H1 (cell line): ENCODE data around the gene ATXN7. TPM values are rescaled to one million over a fixed set of nuclear protein-coding genes. Genes with fewer than 3 reads are reported as not detected.

Experiments
- CTCF ChIA-PET: fragments of 300-600 bp; sonication (Branson Sonifier 250); formaldehyde crosslinking; loops from one replicate; lab custom pipeline; 2021; ENCODE audit not compliant: partially characterized antibody; lab: Charles Lee
- POLR2A ChIA-PET: fragments of 300-600 bp; sonication (Branson Sonifier 250); formaldehyde crosslinking; loops from one replicate; lab custom pipeline; 2021; ENCODE audit warnings: inconsistent platforms; ENCODE audit not compliant: partially characterized antibody; lab: Charles Lee
- DNase-seq, 2 experiments: peaks; one replicate each; pipeline versions ENCODE4 v3.0.0 to v3.0.0-alpha.2; 2010 to 2022; ENCODE audit warnings: low spot score in 2 of 2, low read depth in 1 of 2, mixed read lengths in 1 of 2
- FAIRE-seq: peaks from 2 replicates; lab custom pipeline; 2011; peaks lifted over from hg19 to GRCh38; lab: Jason Lieb, UNC
- H2AFZ ChIP-seq: 2 replicates; pipeline ENCODE4 v1.8.1; 2012; ENCODE audit warnings: low read length, inconsistent platforms
- H2AK5ac ChIP-seq: 2 replicates; pipeline ENCODE4 v1.6.1; 2013; ENCODE audit warnings: low read depth, low read length
- H2BK120ac ChIP-seq: replicated peaks from 2 replicates; pipeline ENCODE3; 2013; ENCODE audit warnings: low read depth, low read length, inconsistent platforms
- H2BK12ac ChIP-seq: 2 replicates; pipeline ENCODE4 v1.6.1; 2013; ENCODE audit warnings: low read depth, low read length
- H2BK15ac ChIP-seq: 2 replicates; pipeline ENCODE4 v1.6.1; 2013; ENCODE audit warnings: low read length
- H2BK20ac ChIP-seq: 2 replicates; pipeline ENCODE4 v1.6.1; 2013; ENCODE audit warnings: low read length
- H2BK5ac ChIP-seq: 2 replicates; pipeline ENCODE4 v1.6.1; 2013; ENCODE audit warnings: low read depth, low read length
- H3K14ac ChIP-seq: 2 replicates; pipeline ENCODE4 v1.6.1; 2013; ENCODE audit warnings: inconsistent platforms; ENCODE audit not compliant: insufficient read length
- H3K18ac ChIP-seq: 2 replicates; pipeline ENCODE4 v1.6.1; 2013; ENCODE audit warnings: low read length; ENCODE audit errors: extremely low read depth
- H3K23ac ChIP-seq: 2 replicates; pipeline ENCODE4 v1.6.1; 2013; ENCODE audit warnings: inconsistent platforms; ENCODE audit not compliant: insufficient read length
- H3K23me2 ChIP-seq: 2 replicates; pipeline ENCODE4 v1.6.1; 2013; ENCODE audit warnings: low read depth, low read length
- H3K27ac ChIP-seq: 2 replicates; pipeline ENCODE4 v1.6.1; 2011; ENCODE audit warnings: low read depth, low read length, inconsistent platforms
- H3K27me3 ChIP-seq, 4 experiments: replicated peaks in 1 of 4; 1 replicate in 1 of 4; 2 replicates in 3 of 4; pipeline versions ENCODE4 v1.6.1 to v1.8.1; 2011 to 2013; ENCODE audit warnings: low read length in 3 of 4, mild to moderate bottlenecking in 3 of 4, inconsistent platforms in 2 of 4, mixed read lengths in 2 of 4, moderate library complexity in 1 of 4; ENCODE audit not compliant: control insufficient read depth in 3 of 4, insufficient read depth in 3 of 4; ENCODE audit errors: extremely low read depth in 1 of 4
- H3K36me3 ChIP-seq, 4 experiments: 2 replicates each; pipeline versions ENCODE4 v1.6.1 to v1.8.1; 2011 to 2013; ENCODE audit warnings: mild to moderate bottlenecking in 4 of 4, low read length in 3 of 4, moderate library complexity in 2 of 4, control low read depth in 1 of 4, inconsistent platforms in 1 of 4; ENCODE audit not compliant: insufficient read depth in 4 of 4, control insufficient read depth in 2 of 4
- H3K4ac ChIP-seq: replicated peaks from 2 replicates; pipeline ENCODE3; 2013; ENCODE audit warnings: low read length, low read depth, mixed read lengths, inconsistent platforms; ENCODE audit not compliant: insufficient read length
- H3K4me1 ChIP-seq, 4 experiments: replicated peaks in 1 of 4; 1 replicate in 1 of 4; 2 replicates in 3 of 4; pipeline versions ENCODE4 v1.6.1 to v1.8.1; 2011 to 2013; ENCODE audit warnings: low read length in 3 of 4, inconsistent platforms in 2 of 4, mixed read lengths in 1 of 4; ENCODE audit not compliant: insufficient read depth in 4 of 4, control insufficient read depth in 3 of 4
- H3K4me2 ChIP-seq, 2 experiments: 2 replicates each; pipeline versions ENCODE4 v1.6.1 to v1.8.1; 2011 to 2013; ENCODE audit warnings: low read depth in 2 of 2, low read length in 2 of 2, control low read depth in 1 of 2, inconsistent platforms in 1 of 2, mild to moderate bottlenecking in 1 of 2; ENCODE audit not compliant: insufficient read depth in 1 of 2
- H3K4me3 ChIP-seq, 4 experiments: fragments of 200-600, 300-600 bp in 1 of 4; sonication (generic), shearing (Covaris generic), sonication (Bioruptor Twin) in 1 of 4; 2 replicates each; pipeline versions ENCODE4 v1.5.1 to v1.8.1; 2011 to 2016; ENCODE audit warnings: low read length in 4 of 4, low read depth in 3 of 4, control low read depth in 2 of 4, inconsistent platforms in 2 of 4, mild to moderate bottlenecking in 2 of 4, mixed read lengths in 1 of 4, moderate library complexity in 1 of 4; ENCODE audit not compliant: insufficient read depth in 2 of 4; ENCODE audit errors: extremely low read depth in 1 of 4
- H3K56ac ChIP-seq: replicated peaks from 2 replicates; pipeline ENCODE3; 2013; ENCODE audit warnings: low read depth, mild to moderate bottlenecking, mixed read lengths, low read length, inconsistent platforms; ENCODE audit not compliant: insufficient read length
- H3K79me1 ChIP-seq: 2 replicates; pipeline ENCODE4 v1.6.1; 2013; ENCODE audit warnings: low read depth, low read length, control low read depth
- H3K79me2 ChIP-seq, 2 experiments: 2 replicates each; pipeline versions ENCODE4 v1.6.1 to v1.8.1; 2012 to 2013; ENCODE audit warnings: low read length in 2 of 2, mild to moderate bottlenecking in 2 of 2, inconsistent platforms in 1 of 2; ENCODE audit not compliant: insufficient read depth in 2 of 2, control insufficient read depth in 1 of 2
- H3K9ac ChIP-seq, 4 experiments: replicated peaks in 1 of 4; 1 replicate in 1 of 4; 2 replicates in 3 of 4; pipeline versions ENCODE4 v1.6.1 to v1.8.1; 2011 to 2013; ENCODE audit warnings: low read depth in 3 of 4, low read length in 3 of 4, control low read depth in 2 of 4, mild to moderate bottlenecking in 2 of 4, moderate library complexity in 2 of 4, inconsistent platforms in 1 of 4; ENCODE audit errors: extremely low read depth in 1 of 4
- H3K9me3 ChIP-seq, 2 experiments: 2 replicates each; pipeline versions ENCODE4 v1.6.1 to v1.8.1; 2012 to 2013; ENCODE audit warnings: mild to moderate bottlenecking in 2 of 2, moderate library complexity in 2 of 2, control low read depth in 1 of 2, inconsistent platforms in 1 of 2, low read depth in 1 of 2, low read length in 1 of 2, mixed read lengths in 1 of 2; ENCODE audit not compliant: insufficient read depth in 2 of 2
- H4K20me1 ChIP-seq, 2 experiments: replicated peaks in 1 of 2; 2 replicates each; pipeline versions ENCODE3 to v1.8.1; 2011 to 2013; ENCODE audit warnings: inconsistent platforms in 2 of 2, low read length in 2 of 2, mild to moderate bottlenecking in 1 of 2; ENCODE audit not compliant: insufficient read depth in 2 of 2, control insufficient read depth in 1 of 2
- H4K5ac ChIP-seq: 2 replicates; pipeline ENCODE4 v1.6.1; 2013; ENCODE audit warnings: low read length, low read depth, mixed read lengths, inconsistent platforms; ENCODE audit not compliant: insufficient read length
- H4K8ac ChIP-seq: 2 replicates; pipeline ENCODE4 v1.8.0; 2013; ENCODE audit warnings: mild to moderate bottlenecking, moderate library complexity, low read length, inconsistent platforms; ENCODE audit not compliant: insufficient read depth; ENCODE audit errors: extremely low read depth
- H4K91ac ChIP-seq: replicated peaks from 2 replicates; pipeline ENCODE3; 2013; ENCODE audit warnings: low read length, mixed read lengths, inconsistent platforms; ENCODE audit not compliant: insufficient read length
- ASH2L ChIP-seq: fragments of 200-600, 300-600 bp; sonication (generic); IDR thresholded peaks from one replicate; pipeline ENCODE4 v1.7.1; 2017; ENCODE audit warnings: low read length
- GABPA ChIP-seq: IDR thresholded peaks from 2 replicates; pipeline ENCODE4 v1.6.1; 2011; ENCODE audit warnings: mild to moderate bottlenecking, low read length, moderate library complexity, borderline replicate concordance; ENCODE audit not compliant: insufficient read depth
- GTF2F1 ChIP-seq: IDR thresholded peaks from 2 replicates; pipeline ENCODE4 v1.6.1; 2012; ENCODE audit warnings: low read depth, low read length, improper control_type of control experiment, borderline replicate concordance
- MAFK ChIP-seq: IDR thresholded peaks from 2 replicates; pipeline ENCODE4 v1.6.1; 2012; ENCODE audit warnings: low read depth, mild to moderate bottlenecking, improper control_type of control experiment, low read length
- NANOG ChIP-seq: IDR thresholded peaks from 2 replicates; pipeline ENCODE4 v1.6.1; 2011; ENCODE audit warnings: low read length, low read depth, mild to moderate bottlenecking, inconsistent platforms; ENCODE audit not compliant: insufficient read depth, poor library complexity, severe bottlenecking
- SRF ChIP-seq: IDR thresholded peaks from 2 replicates; pipeline ENCODE4 v1.6.1; 2011; ENCODE audit warnings: mild to moderate bottlenecking, low read depth, low read length, moderate library complexity
- WGBS, 2 experiments: shearing (Covaris generic) in 1 of 2; methylation state at CpG; one replicate each; pipeline versions ENCODE4 v1.1.6 to v1.1.7; 2013 to 2015; ENCODE audit warnings: low lambda C conversion rate in 2 of 2, mixed read lengths in 2 of 2, inconsistent platforms in 1 of 2, low coverage in 1 of 2, missing lambda C conversion rate in 1 of 2; ENCODE audit not compliant: insufficient replicate concordance in 2 of 2, insufficient coverage in 1 of 2, insufficient read length in 1 of 2; ENCODE audit errors: extremely low coverage in 1 of 2, missing lambda C conversion rate in 1 of 2; 5-methylcytosine and 5-hydroxymethylcytosine counted together
- polyA plus RNA-seq, 7 experiments: library from polyadenylated mRNA; depleted of rRNA in 3 of 7; stranded (reverse) in 5 of 7; unstranded in 2 of 7; fragments of >200 nt in 5 of 7; fragments of 200-250 nt in 2 of 7; gene quantifications; 1 replicate in 5 of 7; 2 replicates in 1 of 7; 4 replicates in 1 of 7; pipeline versions ENCODE4 v1.2.1 to v1.2.3, GENCODE V29; 2011 to 2013; ENCODE audit warnings: missing spikeins in 2 of 7, mixed read lengths in 2 of 7
- total RNA-seq: library from RNA; stranded (reverse); fragmentation: NEBNext Ultra II Directional; extraction: Animal tissue kit (Norgen Biotek cat#: 25700); gene quantifications from 2 replicates; pipeline ENCODE4 v1.2.1, GENCODE V29; 2021

The ATXN7 gene
- total and polyA plus RNA-seq, 2 of the 8 experiments (the other 6 are each of a cell fraction or from before 2014, with no cell fraction given) = 15.5 to 16.8 TPM

- Histone ChIP-seq H4K5ac (no peak overlapping the region), H4K20me1 (no peaks in the 10 kb centered on the region), H3K27me3 (no peaks in the 10 kb centered on the region)
- TF ChIP-seq GABPA (no peak), NANOG (no peak), SRF (no peak), GTF2F1 (no peak), MAFK (no peak), ASH2L (no peak)
- TF ChIP-seq, all 59 proteins: peak for 0
- 0 out of 2 replicates have a peak, but pooled peaks cover 3% of the 10 kb centered on the region for H3K79me1 ChIP-seq
- H3K27ac ChIP-seq = no peak overlapping the region
- ChIA-PET CTCF (interaction anchor here (0.8 to 1.6 kb wide), 4 partner anchors 20 to 90 kb away, joined by 3 to 5 read pairs (median 4); no protein-coding TSS in a partner anchor), POLR2A (interaction anchor here (0.7 to 1.5 kb wide), 4 partner anchors 11 to 32 kb away, joined by 3 to 4 read pairs (median 3); partner anchors contain the start of genes ATXN7, SCAANT1 and THOC7)
- H3K9me3 ChIP-seq = no peaks in the 10 kb centered on the region
- no peak overlapping the region for H3K56ac ChIP-seq
- no peak overlapping the region for H3K4me2 ChIP-seq
- no peak overlapping the region for H4K91ac ChIP-seq
- H3K18ac ChIP-seq = no peak overlapping the region
- H2BK15ac ChIP-seq = no peak overlapping the region
- no peak overlapping the region for H2AFZ ChIP-seq
- peaks cover 0 to 3% (median 0%) of the 10 kb centered on the region in 4 experiments; a peak in 1 of 7 replicates for H3K4me1 ChIP-seq
- H2BK120ac ChIP-seq = no peak overlapping the region
- H2BK5ac ChIP-seq = no peak overlapping the region
- H3K9ac ChIP-seq = no peak overlapping the region
- no peaks in the 10 kb centered on the region for H3K23me2 ChIP-seq
- H2BK12ac ChIP-seq = no peak overlapping the region
- peaks cover 0 to 10% of the 10 kb centered on the region in 2 experiments; a peak in 1 of 4 replicates for H3K79me2 ChIP-seq
- H2BK20ac ChIP-seq = no peak overlapping the region
- WGBS, 2 experiments = 67% methylated on average over 5 of the region's 5 CpGs; no CpG with 5 or more reads in 1 of the 2 experiments
- FAIRE-seq (no peak), DNase-seq (no peak)
- peaks cover 0 to 4% (median 0%) of the 10 kb centered on the region in 4 experiments; a peak in 2 of 8 replicates for H3K36me3 ChIP-seq
- no peak overlapping the region for H3K23ac ChIP-seq
- H4K8ac ChIP-seq = no peak overlapping the region
- H2AK5ac ChIP-seq = no peak overlapping the region
- no peak overlapping the region for H3K14ac ChIP-seq
- no peak overlapping the region for H3K4me3 ChIP-seq
- H3K4ac ChIP-seq = no peak overlapping the region
Observed at GRCh38 chr3:63895422-63896189, 31.9 kb downstream of the ATXN7 start.
